Measurements from ENCODE around the gene ADGRV1.

- TF ChIP-seq, protein P1, sequence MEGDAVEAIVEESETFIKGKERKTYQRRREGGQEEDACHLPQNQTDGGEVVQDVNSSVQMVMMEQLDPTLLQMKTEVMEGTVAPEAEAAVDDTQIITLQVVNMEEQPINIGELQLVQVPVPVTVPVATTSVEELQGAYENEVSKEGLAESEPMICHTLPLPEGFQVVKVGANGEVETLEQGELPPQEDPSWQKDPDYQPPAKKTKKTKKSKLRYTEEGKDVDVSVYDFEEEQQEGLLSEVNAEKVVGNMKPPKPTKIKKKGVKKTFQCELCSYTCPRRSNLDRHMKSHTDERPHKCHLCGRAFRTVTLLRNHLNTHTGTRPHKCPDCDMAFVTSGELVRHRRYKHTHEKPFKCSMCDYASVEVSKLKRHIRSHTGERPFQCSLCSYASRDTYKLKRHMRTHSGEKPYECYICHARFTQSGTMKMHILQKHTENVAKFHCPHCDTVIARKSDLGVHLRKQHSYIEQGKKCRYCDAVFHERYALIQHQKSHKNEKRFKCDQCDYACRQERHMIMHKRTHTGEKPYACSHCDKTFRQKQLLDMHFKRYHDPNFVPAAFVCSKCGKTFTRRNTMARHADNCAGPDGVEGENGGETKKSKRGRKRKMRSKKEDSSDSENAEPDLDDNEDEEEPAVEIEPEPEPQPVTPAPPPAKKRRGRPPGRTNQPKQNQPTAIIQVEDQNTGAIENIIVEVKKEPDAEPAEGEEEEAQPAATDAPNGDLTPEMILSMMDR (IDR thresholded peaks at IDR 0.05; ENCODE audit: insufficient read depth, low read length, poor library complexity, severe bottlenecking) = no peak
- no peak for TF ChIP-seq EZH2phosphoT487 (conservative IDR thresholded peaks at IDR 0.05; ENCODE audit: low read length)
Measured at GRCh38 chr5:90956511-90957097, 398.0 kb downstream of the ADGRV1 start.

All from SU-DHL-6 (cell line).